ENCODE results near the gene ARHGAP19. TPM values are rescaled to one million over a fixed set of nuclear protein-coding genes. Genes with fewer than 3 reads are reported as not detected.

ARHGAP19 gene
- 17.0 and 17.5 TPM in 2 replicates for total RNA-seq

GRCh38 chr10:97292097-97292861, at the start of gene ARHGAP19:
ARHGAP19 (minus strand) TSS chr10:97292637; CDS start chr10:97292627, 10 bp downstream.

GRCh38 chr10:97334370-97335175, 42.1 kb upstream of the ARHGAP19 start, which contains the start of gene FRAT2:
FRAT2 (minus strand) TSS chr10:97334729; CDS start chr10:97334572, 157 bp downstream.

GRCh38 chr10:97318772-97319651, 26.6 kb upstream of the ARHGAP19 start, which contains the start of gene FRAT1:
FRAT1 (plus strand) TSS chr10:97319271; CDS start chr10:97319454, 183 bp downstream.

GRCh38 chr10:97185326-97186058, 106.9 kb downstream of the ARHGAP19 start, which contains the start of gene SLIT1:
SLIT1 (minus strand) TSS chr10:97185959; CDS start chr10:97185674, 285 bp downstream.

Other genes starting within 250 kb of the ARHGAP19 start
- not detected in 2 replicates for gene SLIT1, start 106.7 kb downstream of the ARHGAP19 start, total RNA-seq
- 1.1 and 1.9 TPM in 2 replicates for gene FRAT1, start 26.6 kb upstream of the ARHGAP19 start, total RNA-seq
- 9.0 and 12.3 TPM in 2 replicates for gene FRAT2, start 42.1 kb upstream of the ARHGAP19 start, total RNA-seq
- 33.5 and 41.9 TPM in 2 replicates for gene RRP12, start 108.7 kb upstream of the ARHGAP19 start, total RNA-seq
- 564 and 638 TPM in 2 replicates for gene PGAM1, start 133.6 kb upstream of the ARHGAP19 start, total RNA-seq
- gene EXOSC1, start 153.4 kb upstream of the ARHGAP19 start, total RNA-seq = 47.9 and 53.0 TPM in 2 replicates
- gene ZDHHC16, start 153.5 kb upstream of the ARHGAP19 start, total RNA-seq = 47.6 and 57.6 TPM in 2 replicates
- gene MMS19, start 205.8 kb upstream of the ARHGAP19 start, total RNA-seq = 102 and 107 TPM in 2 replicates
- 29.5 and 31.7 TPM in 2 replicates for gene UBTD1, start 206.3 kb upstream of the ARHGAP19 start, total RNA-seq